Calu3 (cell line): ENCODE results near the gene ABCA13. TPM values are rescaled to one million over a fixed set of nuclear protein-coding genes. Genes with fewer than 3 reads are reported as not detected.
A peak's percentile ranks its signal among the peaks of the same experiment; 100 is the strongest.

Source experiments
- BruUV-seq: library from RNA; stranded (reverse); fragments of 400-500 nt; replicated peaks from 2 replicates; lab custom pipeline; 2021; lab: Mats Ljungman, UMichigan
- CTCF ChIA-PET: fragments of 300-600 bp; sonication (Branson Sonifier 250); formaldehyde crosslinking; loops from one replicate; lab custom pipeline; 2022; ENCODE audit warnings: antibody characterized with exemption; lab: Charles Lee
- DNase-seq: peaks from one replicate; pipeline ENCODE4 v3.0.0; 2022
- H3K27ac Mint-ChIP-seq: one replicate; pipeline ENCODE4 v1.8.0; 2022; ENCODE audit warnings: mixed read lengths; ENCODE audit not compliant: unreplicated experiment
- H3K27me3 Mint-ChIP-seq: one replicate; pipeline ENCODE4 v1.8.0; 2022; ENCODE audit warnings: mixed read lengths; ENCODE audit not compliant: unreplicated experiment
- H3K36me3 Mint-ChIP-seq: one replicate; pipeline ENCODE4 v1.8.0; 2022; ENCODE audit warnings: mild to moderate bottlenecking, moderate library complexity, mixed read lengths; ENCODE audit not compliant: insufficient read depth, unreplicated experiment
- H3K4me1 Mint-ChIP-seq: one replicate; pipeline ENCODE4 v1.8.0; 2022; ENCODE audit warnings: mild to moderate bottlenecking, low read depth, mixed read lengths; ENCODE audit not compliant: unreplicated experiment
- H3K4me3 Mint-ChIP-seq: one replicate; pipeline ENCODE4 v1.8.0; 2022; ENCODE audit warnings: mild to moderate bottlenecking, low read depth, moderate library complexity, mixed read lengths; ENCODE audit not compliant: unreplicated experiment
- H3K9me3 Mint-ChIP-seq: one replicate; pipeline ENCODE4 v1.8.0; 2022; ENCODE audit warnings: low read depth, mixed read lengths; ENCODE audit not compliant: unreplicated experiment
- intact Hi-C: fragments of 100-400 bp; cut with micrococcal nuclease; formaldehyde crosslinking; loops from one replicate; pipeline ENCODE4 v1.10.0; 2022; ENCODE audit not compliant: unreplicated experiment
- total RNA-seq: library from RNA; stranded (reverse); gene quantifications from 2 replicates; pipeline ENCODE4 v1.2.3, GENCODE V29; 2022
- TF ChIP-seq, protein P1 (sequence below): fragments of 200-600 bp; IDR thresholded peaks from one replicate; pipeline ENCODE4 v1.8.0; 2022; ENCODE audit warnings: antibody characterized with exemption; ENCODE audit not compliant: unreplicated experiment

The ABCA13 gene
- total RNA-seq, 1 experiment from 2014 or later: 12.1 TPM

DNA sequence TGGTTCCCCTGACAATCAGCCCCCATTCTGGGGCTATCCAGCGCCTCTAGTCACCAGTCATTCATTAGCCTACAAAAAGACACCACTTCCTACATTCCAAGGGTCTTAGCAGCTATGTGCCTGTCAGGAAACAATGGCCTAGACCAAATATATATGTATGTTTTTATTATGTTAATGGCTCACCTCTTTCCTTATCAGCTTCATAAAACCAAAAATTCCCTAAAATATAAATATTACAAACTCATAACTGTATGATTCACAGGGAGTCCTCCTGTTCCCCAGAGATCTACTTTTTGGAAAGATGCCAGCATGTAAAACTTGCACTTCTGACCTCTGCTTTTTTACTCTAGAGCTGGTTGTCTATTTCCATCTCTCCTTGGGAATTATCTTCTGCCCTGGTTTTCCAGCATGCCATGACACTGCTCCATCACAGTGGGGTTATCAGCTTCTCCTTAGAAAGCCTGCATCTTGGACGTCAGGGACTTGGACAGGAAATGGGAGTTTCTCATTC lies 79.2 kb downstream of the ABCA13 start:
- no peak overlapping the region for H3K4me3 Mint-ChIP-seq
- no peaks in the 10 kb centered on the region for H3K27me3 Mint-ChIP-seq
- peak overlapping the region; percentile 48 for H3K27ac Mint-ChIP-seq
- H3K4me1 Mint-ChIP-seq: peaks cover 40% of the 10 kb centered on the region
- peak; percentile 35 for DNase-seq
- H3K36me3 Mint-ChIP-seq: no peaks in the 10 kb centered on the region
- CTCF ChIA-PET: interaction anchor here (0.6 to 1.4 kb wide), 3 partner anchors 9 to 989 kb away, joined by 3 to 4 read pairs (median 3); no protein-coding TSS in a partner anchor
- intact Hi-C loops: loop anchor here (2.0 kb wide), 2 partner anchors 50 to 76 kb away; no protein-coding TSS in a partner anchor
- H3K9me3 Mint-ChIP-seq: no peaks in the 10 kb centered on the region
- TF ChIP-seq, protein P1, sequence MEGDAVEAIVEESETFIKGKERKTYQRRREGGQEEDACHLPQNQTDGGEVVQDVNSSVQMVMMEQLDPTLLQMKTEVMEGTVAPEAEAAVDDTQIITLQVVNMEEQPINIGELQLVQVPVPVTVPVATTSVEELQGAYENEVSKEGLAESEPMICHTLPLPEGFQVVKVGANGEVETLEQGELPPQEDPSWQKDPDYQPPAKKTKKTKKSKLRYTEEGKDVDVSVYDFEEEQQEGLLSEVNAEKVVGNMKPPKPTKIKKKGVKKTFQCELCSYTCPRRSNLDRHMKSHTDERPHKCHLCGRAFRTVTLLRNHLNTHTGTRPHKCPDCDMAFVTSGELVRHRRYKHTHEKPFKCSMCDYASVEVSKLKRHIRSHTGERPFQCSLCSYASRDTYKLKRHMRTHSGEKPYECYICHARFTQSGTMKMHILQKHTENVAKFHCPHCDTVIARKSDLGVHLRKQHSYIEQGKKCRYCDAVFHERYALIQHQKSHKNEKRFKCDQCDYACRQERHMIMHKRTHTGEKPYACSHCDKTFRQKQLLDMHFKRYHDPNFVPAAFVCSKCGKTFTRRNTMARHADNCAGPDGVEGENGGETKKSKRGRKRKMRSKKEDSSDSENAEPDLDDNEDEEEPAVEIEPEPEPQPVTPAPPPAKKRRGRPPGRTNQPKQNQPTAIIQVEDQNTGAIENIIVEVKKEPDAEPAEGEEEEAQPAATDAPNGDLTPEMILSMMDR: no peak
- no TSS peak for BruUV-seq

DNA sequence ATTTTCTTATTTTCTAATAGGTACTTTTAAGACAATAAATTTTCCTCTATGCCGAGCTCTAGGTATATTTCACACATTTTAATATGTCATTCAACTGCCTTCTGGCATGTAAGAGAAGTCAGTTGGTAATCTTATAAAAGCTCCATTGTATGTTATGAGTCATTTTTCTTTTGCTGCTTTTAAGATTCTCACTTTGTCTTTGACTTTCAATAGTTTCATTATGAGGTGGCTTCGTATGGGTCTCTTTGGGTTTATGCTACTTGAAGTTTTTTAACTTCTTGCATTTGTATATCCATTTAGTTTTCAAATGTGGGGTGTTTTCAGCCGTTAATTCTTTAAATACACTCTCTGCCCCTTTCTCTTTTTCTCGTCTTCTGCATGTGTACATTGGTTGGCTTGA lies 80.5 kb downstream of the ABCA13 start:
- no peak for DNase-seq
- no TSS peak for BruUV-seq
- intact Hi-C loops: loop anchor here (2.0 kb wide), 2 partner anchors 51 to 77 kb away; no protein-coding TSS in a partner anchor
- Mint-ChIP-seq H3K4me1 (peaks cover 40% of the 10 kb centered on the region), H3K27ac (peak overlapping the region; percentile 48), H3K27me3 (no peaks in the 10 kb centered on the region), H3K4me3 (peak overlapping the region; percentile 5), H3K36me3 (no peaks in the 10 kb centered on the region), H3K9me3 (no peaks in the 10 kb centered on the region)
- CTCF ChIA-PET: interaction anchor here (0.8 to 1.0 kb wide), 2 partner anchors 50 to 97 kb away, joined by 3 read pairs; no protein-coding TSS in a partner anchor
- TF ChIP-seq, protein P1: no peak

DNA sequence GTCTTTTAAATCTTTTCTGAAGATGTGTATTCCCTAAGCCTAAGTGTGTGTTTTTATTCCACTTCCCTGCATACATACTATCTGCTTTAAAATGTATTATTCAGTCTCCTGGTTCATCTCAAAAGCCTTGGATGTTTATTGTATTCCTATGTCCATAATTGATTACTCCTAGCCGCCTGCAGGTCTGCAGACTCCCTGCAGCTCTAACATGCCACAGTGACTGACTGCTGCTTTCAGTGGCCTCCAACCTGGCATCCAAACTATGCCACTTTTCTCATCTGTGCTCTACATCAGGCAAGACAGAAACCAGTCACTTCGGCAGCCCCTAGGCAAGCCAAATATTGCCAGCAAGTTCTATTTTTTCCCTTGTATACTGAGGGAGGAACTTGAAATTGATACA lies 81.7 kb downstream of the ABCA13 start:
- H3K27me3 Mint-ChIP-seq: no peaks in the 10 kb centered on the region
- peaks cover 40% of the 10 kb centered on the region for H3K4me1 Mint-ChIP-seq
- no TSS peak for BruUV-seq
- TF ChIP-seq, protein P1: no peak
- H3K9me3 Mint-ChIP-seq: no peaks in the 10 kb centered on the region
- CTCF ChIA-PET: no interaction called here
- no peak for DNase-seq
- intact Hi-C loops: no loop called here
- H3K27ac Mint-ChIP-seq: no peak overlapping the region
- H3K36me3 Mint-ChIP-seq: no peaks in the 10 kb centered on the region
- H3K4me3 Mint-ChIP-seq: no peak overlapping the region

DNA sequence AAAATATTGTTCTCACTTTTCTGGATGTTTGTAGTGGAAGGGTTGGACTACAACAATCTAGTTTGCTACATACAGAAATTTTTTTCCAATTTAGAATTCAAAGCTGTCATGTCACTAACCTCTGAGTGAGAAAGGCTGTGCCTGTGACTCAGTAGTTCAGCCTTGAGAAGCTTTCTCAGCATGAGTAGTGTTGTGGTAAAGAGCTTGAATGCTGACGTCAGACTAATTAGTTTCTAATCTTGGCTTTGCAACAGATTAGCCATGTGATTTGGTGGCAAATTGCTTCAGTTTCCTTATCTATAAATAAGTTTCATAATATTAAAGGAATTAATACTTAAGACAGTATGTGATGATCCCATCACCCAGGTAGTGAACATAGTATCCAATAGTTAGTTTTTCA lies 83.8 kb downstream of the ABCA13 start:
- TF ChIP-seq, protein P1: no peak
- peaks cover 33% of the 10 kb centered on the region for H3K4me1 Mint-ChIP-seq
- no peaks in the 10 kb centered on the region for H3K27me3 Mint-ChIP-seq
- no peak overlapping the region for H3K4me3 Mint-ChIP-seq
- no peaks in the 10 kb centered on the region for H3K36me3 Mint-ChIP-seq
- BruUV-seq: no TSS peak
- no peak for DNase-seq
- CTCF ChIA-PET: no interaction called here
- no peak overlapping the region for H3K27ac Mint-ChIP-seq
- H3K9me3 Mint-ChIP-seq: no peaks in the 10 kb centered on the region
- intact Hi-C loops: no loop called here
